DOHH2 (cell line): ENCODE data around the gene ATP8B1.

ENCODE experiments used
- EZH2phosphoT487 ChIP-seq: fragments of 200-600 bp; sonication (generic); IDR thresholded peaks from 2 replicates; pipeline ENCODE4 v1.6.1; 2017; ENCODE audit warnings: borderline replicate concordance, mild to moderate bottlenecking, antibody characterized with exemption, low read length, moderate library complexity, mixed read lengths
- TF ChIP-seq, protein P1 (sequence below): fragments of 200-600 bp; sonication (generic); IDR thresholded peaks from one replicate; pipeline ENCODE4 v1.5.1; 2014; ENCODE audit warnings: antibody characterized with exemption, mild to moderate bottlenecking, low read depth, low read length; ENCODE audit not compliant: poor library complexity, severe bottlenecking

DNA sequence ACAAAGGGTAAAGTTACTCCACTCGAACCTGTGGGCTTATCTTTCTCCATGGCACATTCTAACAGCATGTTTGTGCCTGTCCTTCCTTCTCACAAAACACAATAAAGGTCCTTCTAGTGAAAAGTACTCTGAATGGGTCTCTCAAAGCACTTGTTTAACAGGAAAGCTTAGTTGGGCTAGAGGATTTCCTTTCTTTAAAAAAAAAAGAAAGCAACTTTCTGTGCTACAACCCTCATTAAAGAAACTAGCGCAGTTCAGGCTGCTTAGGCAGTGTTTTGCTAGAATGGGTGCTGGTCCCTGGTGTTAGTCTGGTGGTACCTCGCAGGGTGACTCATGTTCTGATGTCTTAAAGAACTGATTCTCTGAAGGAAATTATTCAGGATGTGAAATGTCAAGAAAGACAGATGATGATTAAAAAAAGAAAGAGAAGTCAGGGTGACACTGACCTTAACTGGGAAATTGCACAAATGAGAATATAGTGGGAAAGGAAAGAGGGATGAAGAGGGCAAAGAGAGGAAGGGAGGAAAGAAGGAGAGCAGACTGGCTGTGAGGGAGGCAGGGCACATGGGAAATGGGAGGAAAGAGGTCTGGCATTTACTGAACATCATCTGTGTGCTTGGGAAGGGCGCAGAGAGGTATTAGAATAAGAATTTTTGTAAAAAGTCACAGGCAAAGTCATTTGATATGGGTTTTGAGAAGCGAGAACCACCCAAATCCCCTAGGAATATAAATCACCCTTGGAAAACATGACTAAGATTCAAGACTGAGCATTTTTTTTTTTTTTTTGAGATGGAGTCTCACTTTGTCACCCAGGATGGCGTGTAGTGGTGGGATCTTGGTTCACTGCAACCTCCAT lies 74.9 kb downstream of the ATP8B1 start:
- TF ChIP-seq, protein P1, sequence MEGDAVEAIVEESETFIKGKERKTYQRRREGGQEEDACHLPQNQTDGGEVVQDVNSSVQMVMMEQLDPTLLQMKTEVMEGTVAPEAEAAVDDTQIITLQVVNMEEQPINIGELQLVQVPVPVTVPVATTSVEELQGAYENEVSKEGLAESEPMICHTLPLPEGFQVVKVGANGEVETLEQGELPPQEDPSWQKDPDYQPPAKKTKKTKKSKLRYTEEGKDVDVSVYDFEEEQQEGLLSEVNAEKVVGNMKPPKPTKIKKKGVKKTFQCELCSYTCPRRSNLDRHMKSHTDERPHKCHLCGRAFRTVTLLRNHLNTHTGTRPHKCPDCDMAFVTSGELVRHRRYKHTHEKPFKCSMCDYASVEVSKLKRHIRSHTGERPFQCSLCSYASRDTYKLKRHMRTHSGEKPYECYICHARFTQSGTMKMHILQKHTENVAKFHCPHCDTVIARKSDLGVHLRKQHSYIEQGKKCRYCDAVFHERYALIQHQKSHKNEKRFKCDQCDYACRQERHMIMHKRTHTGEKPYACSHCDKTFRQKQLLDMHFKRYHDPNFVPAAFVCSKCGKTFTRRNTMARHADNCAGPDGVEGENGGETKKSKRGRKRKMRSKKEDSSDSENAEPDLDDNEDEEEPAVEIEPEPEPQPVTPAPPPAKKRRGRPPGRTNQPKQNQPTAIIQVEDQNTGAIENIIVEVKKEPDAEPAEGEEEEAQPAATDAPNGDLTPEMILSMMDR: no peak
- TF ChIP-seq EZH2phosphoT487: no peak
